Neural crest cell (in vitro differentiated cells): ENCODE data around the gene NGEF. TPM values are rescaled to one million over a fixed set of nuclear protein-coding genes. Genes with fewer than 3 reads are reported as not detected.

ENCODE experiments used
- DNase-seq: peaks from one replicate; pipeline ENCODE4 v3.0.0; 2021; ENCODE audit warnings: low read depth, mixed read lengths, low spot score
- H3K27ac Mint-ChIP-seq: one replicate; pipeline ENCODE4 v1.8.0; 2021; ENCODE audit warnings: mild to moderate bottlenecking, mixed read lengths; ENCODE audit not compliant: unreplicated experiment
- H3K27me3 Mint-ChIP-seq: 2 replicates; pipeline ENCODE4 v1.8.0; 2021; ENCODE audit warnings: low read depth, mild to moderate bottlenecking, mixed read lengths
- H3K36me3 Mint-ChIP-seq: 2 replicates; pipeline ENCODE4 v1.8.0; 2021; ENCODE audit warnings: low read depth, mild to moderate bottlenecking, mixed read lengths
- H3K4me1 Mint-ChIP-seq: 2 replicates; pipeline ENCODE4 v1.8.0; 2021; ENCODE audit warnings: mixed read lengths
- H3K4me3 Mint-ChIP-seq: one replicate; pipeline ENCODE4 v1.8.0; 2021; ENCODE audit warnings: mild to moderate bottlenecking, mixed read lengths
- H3K9me3 Mint-ChIP-seq: 2 replicates; pipeline ENCODE4 v1.8.0; 2021; ENCODE audit warnings: mixed read lengths
- CTCF ChIP-seq: fragments of 200-600 bp; sonication (generic); conservative IDR thresholded peaks from 2 replicates; pipeline ENCODE4 v1.5.0; 2021; ENCODE audit warnings: antibody characterized with exemption, mild to moderate bottlenecking
- total RNA-seq: library from RNA; stranded (reverse); gene quantifications from 2 replicates; pipeline ENCODE4 v1.2.1, GENCODE V29; 2021

NGEF gene
- total RNA-seq, 1 donor from 2014 or later = 0.96 TPM

- Mint-ChIP-seq H3K4me3 (no peak overlapping the region), H3K27ac (no peak overlapping the region), H3K27me3 (peaks cover 30% of the 10 kb centered on the region), H3K4me1 (no peaks in the 10 kb centered on the region), H3K9me3 (no peaks in the 10 kb centered on the region), H3K36me3 (no peaks in the 10 kb centered on the region)
- TF ChIP-seq CTCF = no peak
- DNase-seq = no peak
These were observed 28.4 kb downstream of the NGEF start for GRCh38 chr2:232984451-232985207.

- Mint-ChIP-seq H3K4me3 (no peak overlapping the region), H3K36me3 (no peaks in the 10 kb centered on the region), H3K9me3 (no peaks in the 10 kb centered on the region), H3K4me1 (no peaks in the 10 kb centered on the region), H3K27ac (no peak overlapping the region), H3K27me3 (peaks cover 23% of the 10 kb centered on the region)
- no peak for DNase-seq
- TF ChIP-seq CTCF = no peak
These were observed 29.4 kb downstream of the NGEF start for GRCh38 chr2:232983669-232984140.

- H3K36me3 Mint-ChIP-seq = no peaks in the 10 kb centered on the region
- H3K4me1 Mint-ChIP-seq = no peaks in the 10 kb centered on the region
- no peak overlapping the region for H3K27ac Mint-ChIP-seq
- H3K9me3 Mint-ChIP-seq = no peaks in the 10 kb centered on the region
- H3K4me3 Mint-ChIP-seq = no peak overlapping the region
- H3K27me3 Mint-ChIP-seq = peaks cover 18% of the 10 kb centered on the region
- TF ChIP-seq CTCF = no peak
- DNase-seq = no peak
These were observed 30.0 kb downstream of the NGEF start for GRCh38 chr2:232982926-232983668.

GRCh38 chr2:232981767-232982360 is 31.2 kb downstream of the NGEF start:
- H3K4me3 Mint-ChIP-seq = no peak overlapping the region
- H3K9me3 Mint-ChIP-seq = no peaks in the 10 kb centered on the region
- peaks cover 4% of the 10 kb centered on the region for H3K4me1 Mint-ChIP-seq
- peaks cover 15% of the 10 kb centered on the region for H3K27me3 Mint-ChIP-seq
- TF ChIP-seq CTCF = no peak
- H3K36me3 Mint-ChIP-seq = no peaks in the 10 kb centered on the region
- no peak overlapping the region for H3K27ac Mint-ChIP-seq
- no peak for DNase-seq

GRCh38 chr2:232981356-232981755 is 31.7 kb downstream of the NGEF start:
- H3K27ac Mint-ChIP-seq = no peak overlapping the region
- peaks cover 15% of the 10 kb centered on the region for H3K27me3 Mint-ChIP-seq
- H3K9me3 Mint-ChIP-seq = no peaks in the 10 kb centered on the region
- H3K4me3 Mint-ChIP-seq = no peak overlapping the region
- no peak for DNase-seq
- peaks cover 6% of the 10 kb centered on the region for H3K4me1 Mint-ChIP-seq
- no peaks in the 10 kb centered on the region for H3K36me3 Mint-ChIP-seq
- no peak for TF ChIP-seq CTCF
